GM18951 (cell line): ENCODE measurements around the gene RNF144B.

Experiments
- POLR2A ChIP-seq: IDR thresholded peaks from 4 replicates; pipeline ENCODE4 v1.6.1; 2011; ENCODE audit warnings: mild to moderate bottlenecking; ENCODE audit not compliant: insufficient read length, insufficient read depth; ENCODE audit errors: extremely low read depth
- in situ Hi-C: fragments of 300-500 bp; cut with MboI; formaldehyde crosslinking; loops from one replicate; pipeline ENCODE4 v1.12.0; 2022; ENCODE audit warnings: low sequenced_read_pairs, mixed read lengths, inconsistent platforms; ENCODE audit not compliant: unreplicated experiment

RNF144B gene

DNA sequence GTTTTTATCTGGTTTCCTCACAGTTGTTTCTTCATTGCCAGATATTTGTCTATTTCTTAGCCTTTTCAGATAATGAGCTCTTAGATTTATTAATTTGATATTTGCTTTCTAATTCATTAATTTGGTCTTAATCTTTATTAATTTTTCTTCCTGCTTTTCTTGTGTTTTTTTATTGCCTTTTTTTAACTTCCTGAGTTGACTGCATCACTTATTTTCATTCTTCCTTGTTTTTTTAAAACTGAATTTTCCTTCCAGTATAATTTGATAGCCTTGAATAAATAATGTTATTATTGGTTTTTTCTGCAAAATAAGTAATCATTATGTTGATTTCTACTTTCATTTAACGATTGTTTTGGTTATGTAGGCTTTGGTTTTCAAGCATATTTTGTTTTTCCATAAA lies 91.5 kb downstream of the RNF144B start:
- TF ChIP-seq POLR2A, result no peak
- in situ Hi-C loops, result no loop called here

DNA sequence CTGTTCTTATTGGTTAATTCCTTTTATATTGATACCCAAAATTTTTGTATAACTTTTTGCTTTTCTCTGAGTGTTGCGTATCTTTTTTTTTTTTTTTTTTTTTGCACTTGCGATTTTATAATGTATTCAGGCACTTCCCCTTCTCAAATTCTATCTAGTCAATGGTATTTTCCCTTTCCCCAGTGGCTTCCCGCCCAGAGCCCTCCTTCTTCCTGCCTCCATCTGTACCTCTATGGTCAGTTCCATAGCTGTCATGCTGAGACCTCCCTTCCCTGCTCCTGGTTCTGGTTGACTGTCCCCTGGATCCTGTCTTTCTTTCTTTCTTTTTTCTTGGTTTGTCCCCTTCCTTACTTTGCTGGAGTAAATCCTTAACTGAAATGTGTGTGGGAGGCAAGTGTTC lies 94.7 kb downstream of the RNF144B start:
- in situ Hi-C loops, result no loop called here

DNA sequence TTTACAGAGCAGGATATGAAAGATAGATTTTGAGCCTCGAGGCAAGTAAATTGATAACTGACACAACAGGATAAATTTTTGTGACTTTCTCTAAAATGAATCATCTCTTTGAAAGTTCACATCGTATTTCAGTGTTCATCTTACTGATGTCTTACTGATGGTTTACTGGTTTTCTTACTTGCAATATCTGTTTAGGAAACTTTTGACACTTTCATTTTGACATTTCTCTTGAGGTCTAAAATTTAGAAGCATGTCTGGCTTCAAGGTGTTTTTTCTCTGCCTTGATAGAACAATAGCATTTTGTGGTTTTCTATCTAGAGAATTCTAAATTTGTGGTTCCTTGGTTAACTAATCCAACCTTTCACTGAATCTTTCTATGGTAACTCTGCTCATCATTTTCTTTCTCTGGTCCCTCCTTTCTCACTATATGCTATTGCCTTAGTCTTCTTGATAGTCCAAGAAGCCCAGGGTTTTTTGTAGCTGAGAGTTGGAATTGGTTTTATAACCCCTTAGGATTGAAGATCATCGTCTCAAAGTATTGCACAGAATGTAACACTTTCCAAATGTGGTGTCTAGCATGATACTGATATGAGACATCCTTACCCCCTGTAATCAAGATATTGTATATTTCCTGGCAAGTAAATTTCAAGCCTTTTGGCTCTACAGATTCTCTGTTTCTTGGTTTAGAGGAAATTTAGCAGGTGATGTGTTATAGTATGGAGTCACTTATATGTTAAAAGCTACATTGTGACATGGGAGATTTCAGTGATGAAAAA lies 98.7 kb downstream of the RNF144B start:
- in situ Hi-C loops, result no loop called here
- TF ChIP-seq POLR2A, result no peak

More for the DNA sequence above, 94.7 kb downstream of the RNF144B start:
- TF ChIP-seq POLR2A, result no peak

DNA sequence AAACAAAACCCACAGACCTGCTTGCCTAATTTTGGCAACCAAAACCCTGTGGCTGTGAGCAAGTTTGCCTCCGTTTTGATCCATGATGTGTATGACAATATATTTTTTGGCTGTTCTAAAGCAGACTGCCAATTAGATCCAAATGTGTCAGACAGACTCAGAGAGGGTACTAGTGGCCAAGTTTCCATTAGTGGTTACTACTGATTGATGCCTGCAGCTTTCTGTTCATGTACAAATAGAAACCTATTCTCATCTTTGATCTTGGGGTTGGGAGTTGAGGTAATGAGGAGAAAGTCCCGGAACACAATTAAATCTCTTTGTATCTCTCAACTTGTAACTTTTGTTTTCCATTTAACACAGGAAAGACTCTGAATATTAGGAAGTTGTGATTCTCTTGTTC lies 100.9 kb downstream of the RNF144B start:
- in situ Hi-C loops, result no loop called here
- no peak for TF ChIP-seq POLR2A

DNA sequence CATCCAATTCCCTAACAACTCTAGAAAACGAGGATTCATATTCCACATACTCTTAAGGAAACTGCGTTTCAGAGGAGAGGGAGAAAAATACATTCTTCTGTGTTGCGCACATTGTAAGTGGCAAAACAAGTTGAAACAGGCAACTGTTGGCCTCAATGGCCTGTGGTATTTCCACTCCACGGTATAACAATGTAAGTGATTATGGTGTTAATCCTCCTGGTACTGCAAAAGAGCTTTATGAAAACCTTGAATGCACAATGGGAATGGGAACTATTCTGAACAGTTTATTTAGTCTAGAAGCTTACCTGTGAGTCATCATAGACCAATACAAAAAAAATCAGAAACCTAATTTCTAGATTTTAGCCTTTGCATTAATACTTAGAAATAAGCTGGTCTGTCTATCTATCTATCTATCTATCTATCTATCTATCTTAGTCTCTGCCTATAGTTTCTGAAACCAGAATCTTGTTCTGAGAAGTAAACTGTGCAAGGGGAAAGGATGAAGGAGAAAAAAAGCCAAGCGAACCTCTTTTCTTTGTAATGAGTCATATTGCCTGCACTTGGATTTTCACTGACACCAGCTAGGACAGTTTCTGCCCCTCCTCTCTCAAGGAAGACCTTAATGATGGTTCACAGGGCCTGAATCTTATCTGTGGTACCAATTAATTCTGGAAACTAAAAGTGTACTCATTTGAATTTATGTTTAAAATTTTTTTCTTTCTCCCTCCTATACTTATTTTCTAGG lies 101.5 kb downstream of the RNF144B start:
- no peak for TF ChIP-seq POLR2A
- in situ Hi-C loops, result no loop called here

DNA sequence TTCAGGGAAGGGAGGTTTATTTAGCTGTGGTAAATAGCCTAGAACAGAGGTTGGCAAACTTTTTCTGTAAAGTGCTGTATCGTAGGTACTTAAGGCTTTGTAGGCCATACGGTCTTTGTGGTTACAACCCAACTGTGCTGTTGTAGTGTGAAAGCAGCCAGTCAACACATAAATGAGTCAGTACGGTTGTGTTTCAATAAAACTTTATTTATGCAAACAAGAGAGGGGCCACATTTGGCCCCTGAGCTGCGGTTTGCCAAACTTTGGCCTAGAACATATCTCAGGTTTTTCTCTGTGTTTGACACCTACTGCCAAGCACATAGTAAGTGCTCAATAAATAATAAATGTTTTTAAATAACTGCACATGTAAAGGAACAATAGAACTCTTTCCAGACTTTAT lies 102.2 kb downstream of the RNF144B start:
- TF ChIP-seq POLR2A, result no peak
- in situ Hi-C loops, result no loop called here

DNA sequence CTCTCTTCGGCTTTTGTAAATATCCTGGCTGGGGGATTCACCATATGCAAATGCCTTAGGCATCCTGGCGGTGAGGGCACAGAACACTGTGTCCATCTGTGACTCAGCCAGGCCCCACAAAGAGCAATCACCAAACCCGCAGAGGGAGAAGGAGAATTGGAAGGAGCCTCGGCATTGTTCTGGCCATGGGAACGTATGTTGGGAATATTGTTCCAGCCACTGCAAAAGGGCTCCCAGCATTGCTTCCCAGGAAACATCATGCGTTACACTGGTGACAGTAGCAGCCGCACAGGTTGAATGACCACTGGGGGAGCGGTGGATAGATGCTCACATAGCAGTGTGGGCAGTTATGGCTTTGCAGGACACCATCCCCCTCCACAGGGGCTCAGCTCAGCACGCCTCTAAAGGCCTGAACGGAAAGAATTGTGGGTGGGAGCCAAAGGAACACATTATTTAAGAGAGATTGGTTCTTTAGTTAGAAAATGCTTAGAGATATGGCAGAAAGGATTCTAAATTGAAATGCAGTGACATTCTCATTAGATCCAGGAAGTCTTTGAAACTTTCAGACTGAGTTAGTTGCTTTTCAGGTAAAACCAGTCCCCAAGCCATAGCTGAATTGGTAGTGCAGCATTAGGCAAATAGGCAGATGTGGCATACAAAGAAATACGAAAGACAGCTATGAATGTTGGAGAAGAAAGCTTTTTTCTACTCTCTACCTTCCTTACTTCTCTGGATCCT lies 104.3 kb downstream of the RNF144B start:
- TF ChIP-seq POLR2A, result no peak
- in situ Hi-C loops, result no loop called here

DNA sequence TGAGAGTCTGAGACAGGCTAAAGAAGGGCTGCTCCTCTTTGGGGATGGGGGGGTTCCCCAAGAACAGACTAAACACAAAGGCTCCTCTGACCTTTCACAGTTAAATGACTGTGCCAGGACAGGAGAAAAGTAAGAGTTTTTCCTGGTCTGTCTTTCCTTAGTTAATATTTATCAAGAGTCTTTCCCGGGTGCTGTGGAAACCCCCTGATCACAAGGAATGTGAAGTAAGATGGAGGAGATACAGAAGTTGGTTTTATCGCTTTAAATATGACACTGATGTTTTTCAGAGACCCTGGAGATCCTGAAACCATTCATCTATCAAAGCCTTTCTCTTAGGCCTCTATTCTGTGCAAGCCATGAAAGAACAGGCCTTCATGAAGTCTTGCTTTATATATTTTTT lies 105.8 kb downstream of the RNF144B start:
- no peak for TF ChIP-seq POLR2A
- in situ Hi-C loops, result no loop called here

DNA sequence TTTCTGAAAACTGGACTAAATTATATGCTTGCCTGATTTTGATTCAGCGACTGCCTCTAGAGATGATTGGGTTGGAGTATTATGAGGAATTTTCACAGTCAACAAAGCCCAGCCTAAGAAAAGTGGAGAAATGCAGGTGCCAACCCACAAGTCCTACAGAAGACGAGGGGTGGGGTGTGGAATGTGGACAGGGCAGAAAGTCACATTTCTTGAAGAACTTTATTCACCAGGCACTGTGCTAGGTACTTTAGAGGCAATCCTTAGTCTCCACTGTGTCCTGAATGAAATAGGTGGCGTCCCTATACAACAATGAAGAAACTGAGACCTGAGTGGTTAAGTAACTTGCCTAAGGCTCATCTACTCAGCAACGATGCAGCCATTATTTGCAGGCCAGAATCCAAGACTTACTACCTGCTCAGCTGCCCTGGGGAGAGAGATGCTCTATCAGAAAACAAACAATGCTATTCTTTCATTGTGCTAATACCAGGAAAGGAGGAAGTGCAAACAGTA lies 106.3 kb downstream of the RNF144B start:
- in situ Hi-C loops, result no loop called here
- no peak for TF ChIP-seq POLR2A

DNA sequence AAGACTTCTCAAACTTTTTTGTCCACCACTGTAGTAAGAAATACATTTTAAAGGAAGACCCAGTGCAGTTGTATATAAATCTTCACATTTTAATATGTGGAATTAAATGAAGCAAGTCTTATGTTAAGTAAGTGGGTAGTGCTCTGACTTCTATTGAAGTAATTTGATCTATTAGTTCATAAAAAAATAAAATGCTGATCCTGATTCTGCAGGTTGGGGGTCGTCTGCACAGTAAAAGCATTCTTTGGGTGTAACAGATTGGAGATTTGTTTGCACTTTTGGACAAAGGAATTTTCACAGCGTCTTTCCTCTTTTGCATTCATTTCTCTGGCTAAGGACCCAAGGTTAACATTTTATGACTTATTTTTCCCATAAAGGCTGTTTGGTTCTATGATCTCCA lies 106.8 kb downstream of the RNF144B start:
- in situ Hi-C loops, result no loop called here

DNA sequence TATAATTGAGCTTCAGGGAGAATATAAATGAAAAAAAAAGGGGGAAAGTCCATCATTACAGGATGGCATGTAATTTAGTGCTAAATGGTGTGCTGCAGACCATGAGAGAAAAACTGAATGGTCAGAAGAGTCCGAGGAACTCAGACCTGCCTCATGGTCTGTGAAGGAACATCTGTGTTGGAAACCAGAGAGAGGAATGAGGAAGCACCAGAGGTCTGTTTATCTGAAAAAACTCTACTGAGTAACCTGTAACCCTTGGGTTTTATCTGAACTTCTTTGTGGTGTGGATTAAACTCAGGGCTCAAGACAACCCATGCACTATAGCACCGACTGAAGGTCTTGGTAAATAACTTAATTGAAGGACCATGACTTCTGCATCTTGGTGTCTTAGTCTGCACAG lies 108.1 kb downstream of the RNF144B start:
- no peak for TF ChIP-seq POLR2A
- in situ Hi-C loops, result no loop called here

More for the DNA sequence above, 106.8 kb downstream of the RNF144B start:
- no peak for TF ChIP-seq POLR2A

DNA sequence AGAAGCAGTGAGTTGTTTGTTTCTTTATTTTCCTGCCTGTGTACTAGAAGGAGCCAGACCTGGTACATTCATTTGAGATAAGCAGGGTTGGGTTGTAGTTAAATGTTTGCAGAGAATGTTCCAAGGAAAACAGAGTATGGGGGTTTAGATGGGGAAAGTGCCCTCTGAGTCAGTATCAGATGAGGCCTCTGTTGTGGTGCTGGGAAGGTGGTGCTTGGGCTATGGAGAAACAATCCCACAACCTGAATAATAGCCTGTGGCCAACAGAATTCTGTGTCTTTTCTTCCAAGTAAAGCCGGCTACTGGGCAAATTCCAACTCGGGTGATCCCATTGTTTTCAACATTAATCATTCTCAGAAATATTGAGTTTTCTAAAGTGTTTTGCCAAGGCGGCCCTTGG lies 109.3 kb downstream of the RNF144B start:
- in situ Hi-C loops, result no loop called here

DNA sequence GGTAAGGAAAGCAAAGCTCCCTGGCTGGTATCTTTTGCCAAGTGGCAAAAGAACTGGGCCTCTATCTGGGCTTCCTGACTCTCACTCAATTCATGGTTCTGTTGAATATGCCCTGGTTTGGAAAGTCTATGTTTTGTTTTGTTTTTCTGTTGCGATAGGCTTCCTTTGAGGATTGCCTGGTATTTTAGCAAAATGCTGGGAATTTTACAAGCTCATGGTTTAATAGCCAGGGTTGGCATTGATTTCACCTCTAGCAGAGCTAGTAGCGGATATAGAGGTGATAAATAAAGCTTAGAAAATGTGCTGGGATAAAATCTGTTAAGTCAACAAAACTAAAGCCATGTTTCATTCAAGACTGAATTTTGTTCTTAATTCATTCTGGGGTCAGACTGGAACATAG lies 109.9 kb downstream of the RNF144B start:
- in situ Hi-C loops, result no loop called here
- TF ChIP-seq POLR2A, result no peak

More for the DNA sequence above, 109.3 kb downstream of the RNF144B start:
- TF ChIP-seq POLR2A, result no peak
